Measurements from ENCODE around the gene FBXL7. TPM values are rescaled to one million over a fixed set of nuclear protein-coding genes. Genes with fewer than 3 reads are reported as not detected.

The FBXL7 gene
- total and polyA plus RNA-seq, 2 of the 8 experiments (the other 6 are each of a cell fraction or from before 2014, with no cell fraction given) = 17.7 to 17.8 TPM

DNA sequence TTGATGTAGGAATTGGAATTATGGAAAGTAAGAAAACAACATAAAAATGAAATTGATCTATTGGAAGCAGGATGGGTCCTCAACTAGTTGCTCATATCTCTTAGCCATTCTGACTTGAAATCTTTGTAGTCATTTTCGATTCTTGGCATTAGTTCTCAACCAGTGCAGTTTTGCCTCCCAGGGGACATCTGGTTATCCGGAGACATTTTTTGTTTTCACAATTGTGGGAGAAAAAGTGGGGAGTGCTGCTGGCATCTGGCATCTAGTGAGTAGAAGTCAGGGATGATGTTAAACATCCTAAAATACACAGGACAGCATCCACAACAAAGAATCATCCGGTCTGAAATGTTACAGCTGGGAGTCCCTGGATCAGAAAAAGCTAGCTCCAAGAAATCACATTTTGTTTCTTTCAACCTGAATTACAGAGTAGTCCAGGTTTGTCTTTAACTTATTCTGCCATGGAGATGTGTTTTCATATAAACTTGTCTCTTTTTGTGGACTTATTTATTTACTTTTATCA, 74.9 kb downstream of the FBXL7 start:
- Histone ChIP-seq H3K9ac (replicated peaks in 1 of 4; ENCODE audit: extremely low read depth in 1 of 4, low read depth in 3 of 4, low read length in 3 of 4) (no peak overlapping the region), H4K20me1 (replicated peaks in 1 of 2; ENCODE audit: control insufficient read depth in 1 of 2, insufficient read depth in 2 of 2, low read length in 2 of 2) (no peaks in the 10 kb centered on the region), H3K4me3 (ENCODE audit: extremely low read depth in 1 of 4, insufficient read depth in 2 of 4, low read depth in 3 of 4, low read length in 4 of 4) (no peak overlapping the region), H4K8ac (ENCODE audit: extremely low read depth, insufficient read depth, low read length) (no peak overlapping the region), H3K23me2 (ENCODE audit: low read depth, low read length) (no peaks in the 10 kb centered on the region), H2BK15ac (ENCODE audit: low read length) (no peak overlapping the region), H3K27me3 (replicated peaks in 1 of 4; ENCODE audit: control insufficient read depth in 3 of 4, extremely low read depth in 1 of 4, insufficient read depth in 3 of 4, low read length in 3 of 4) (no peaks in the 10 kb centered on the region), H3K79me2 (ENCODE audit: control insufficient read depth in 1 of 2, insufficient read depth in 2 of 2, low read length in 2 of 2) (peaks cover 0 to 13% of the 10 kb centered on the region in 2 experiments; a peak in 3 of 4 replicates), H3K23ac (ENCODE audit: insufficient read length) (no peak overlapping the region), H4K91ac (replicated peaks; ENCODE audit: insufficient read length, low read length) (no peak overlapping the region), H3K9me3 (ENCODE audit: insufficient read depth in 2 of 2, low read depth in 1 of 2, low read length in 1 of 2) (no peaks in the 10 kb centered on the region), H3K14ac (ENCODE audit: insufficient read length) (no peak overlapping the region), H2BK120ac (replicated peaks; ENCODE audit: low read depth, low read length) (no peak overlapping the region), H2AFZ (ENCODE audit: low read length) (no peak overlapping the region), H2BK5ac (ENCODE audit: low read depth, low read length) (no peak overlapping the region), H3K27ac (ENCODE audit: low read depth, low read length) (no peak overlapping the region), H3K79me1 (ENCODE audit: low read depth, low read length) (peaks cover 2% of the 10 kb centered on the region; the same call in 1 of the 2 replicates), H2AK5ac (ENCODE audit: low read depth, low read length) (no peak overlapping the region), H3K36me3 (ENCODE audit: control insufficient read depth in 2 of 4, insufficient read depth in 4 of 4, low read length in 3 of 4) (no peaks in the 10 kb centered on the region), H3K56ac (replicated peaks; ENCODE audit: insufficient read length, low read depth, low read length) (no peak overlapping the region), H4K5ac (ENCODE audit: insufficient read length, low read depth, low read length) (no peak overlapping the region), H2BK12ac (ENCODE audit: low read depth, low read length) (no peak overlapping the region), H3K4me1 (replicated peaks in 1 of 4; ENCODE audit: control insufficient read depth in 3 of 4, insufficient read depth in 4 of 4, low read length in 3 of 4) (peaks cover 0 to 4% (median under 1%) of the 10 kb centered on the region in 4 experiments; a peak in 3 of 7 replicates), H3K4me2 (ENCODE audit: insufficient read depth in 1 of 2, low read depth in 2 of 2, low read length in 2 of 2) (no peak overlapping the region), H2BK20ac (ENCODE audit: low read length) (no peak overlapping the region), H3K4ac (replicated peaks; ENCODE audit: insufficient read length, low read depth, low read length) (no peak overlapping the region), H3K18ac (ENCODE audit: extremely low read depth, low read length) (no peak overlapping the region)
- 95% methylated on average over 3 of the region's 3 CpGs; no CpG with 5 or more reads in 1 of the 2 experiments for WGBS, 2 experiments (ENCODE audit: extremely low coverage in 1 of 2, insufficient coverage in 1 of 2, insufficient read length in 1 of 2, insufficient replicate concordance in 2 of 2, low coverage in 1 of 2, low lambda C conversion rate in 2 of 2, missing lambda C conversion rate in 1 of 2)
- ChIA-PET POLR2A (ENCODE audit: partially characterized antibody) (no interaction called here), CTCF (ENCODE audit: partially characterized antibody) (interaction anchor here (0.9 to 2.5 kb wide), 3 partner anchors 16 to 25 kb away, joined by 3 to 12 read pairs (median 8); no protein-coding TSS in a partner anchor)
- no peak for FAIRE-seq
- DNase-seq (ENCODE audit: low read depth in 1 of 2, low spot score in 2 of 2) = no peak
- no peak for TF ChIP-seq CHD2 (IDR thresholded peaks at IDR 0.05; ENCODE audit: low read length)

Measured in H1 (cell line).